CD14-positive monocyte (primary cell): ENCODE measurements around the gene ZDHHC11. TPM values are rescaled to one million over a fixed set of nuclear protein-coding genes. Genes with fewer than 3 reads are reported as not detected.
"Not testable (repeated sequence)": the region's sequence is repeated elsewhere in the genome, so short reads cannot be mapped to it uniquely, and the experiment has no call there.

ENCODE experiments used
- DNase-seq, 3 donors: peaks; one replicate each; pipeline ENCODE4 v3.0.0-alpha.2; 2011 to 2022
- H2AFZ ChIP-seq: 2 replicates; pipeline ENCODE4 v1.6.0; 2012; ENCODE audit warnings: mild to moderate bottlenecking, low read depth, low read length, inconsistent platforms; ENCODE audit not compliant: insufficient read depth, poor library complexity, severe bottlenecking
- H3K27ac ChIP-seq, 2 donors: 1 replicate in 1 of 2; 2 replicates in 1 of 2; pipeline ENCODE4 v1.5.1; 2012 to 2013; ENCODE audit warnings: low read length in 2 of 2, control low read depth in 1 of 2, inconsistent platforms in 1 of 2, low read depth in 1 of 2, mild to moderate bottlenecking in 1 of 2
- H3K27me3 ChIP-seq, 2 donors: one replicate each; pipeline versions ENCODE4 v1.6.0 to v1.6.1; 2011 to 2013; ENCODE audit warnings: low read length in 2 of 2; ENCODE audit not compliant: control insufficient read depth in 2 of 2, insufficient read depth in 2 of 2
- H3K36me3 ChIP-seq, 2 donors: replicated peaks in 1 of 2; 1 replicate in 1 of 2; 2 replicates in 1 of 2; pipeline versions ENCODE4 v1.5.1 to v1.6.1; 2012 to 2013; ENCODE audit warnings: low read length in 2 of 2, control low read depth in 1 of 2, inconsistent platforms in 1 of 2, mild to moderate bottlenecking in 1 of 2; ENCODE audit not compliant: insufficient read depth in 2 of 2, control insufficient read depth in 1 of 2
- H3K4me1 ChIP-seq, 2 donors: 1 replicate in 1 of 2; 2 replicates in 1 of 2; pipeline versions ENCODE4 v1.5.1 to v1.6.1; 2012 to 2013; ENCODE audit warnings: low read length in 2 of 2, control low read depth in 1 of 2, inconsistent platforms in 1 of 2, mild to moderate bottlenecking in 1 of 2, moderate library complexity in 1 of 2; ENCODE audit not compliant: insufficient read depth in 2 of 2, control insufficient read depth in 1 of 2
- H3K4me2 ChIP-seq: replicated peaks from 2 replicates; pipeline ENCODE3; 2012; ENCODE audit warnings: low read length, moderate library complexity, mild to moderate bottlenecking; ENCODE audit not compliant: poor library complexity, severe bottlenecking; ENCODE audit errors: extremely low read depth
- H3K4me3 ChIP-seq, 3 experiments: fragments of 200-600 bp in 1 of 3; sonication (generic) in 1 of 3; replicated peaks in 1 of 3; 1 replicate in 2 of 3; 2 replicates in 1 of 3; pipeline ENCODE4 v1.5.1; 2011 to 2013; ENCODE audit warnings: low read length in 3 of 3, mild to moderate bottlenecking in 3 of 3, control low read depth in 2 of 3, low read depth in 2 of 3, inconsistent platforms in 1 of 3, moderate library complexity in 1 of 3
- H3K79me2 ChIP-seq: 2 replicates; pipeline ENCODE4 v1.6.0; 2012; ENCODE audit warnings: mild to moderate bottlenecking, control low read depth, inconsistent platforms, low read length, moderate library complexity; ENCODE audit not compliant: insufficient read depth
- H3K9ac ChIP-seq: 2 replicates; pipeline ENCODE4 v1.6.0; 2017; ENCODE audit warnings: low read length, mild to moderate bottlenecking; ENCODE audit not compliant: insufficient read depth, poor library complexity, severe bottlenecking
- H3K9me3 ChIP-seq, 2 donors: replicated peaks in 1 of 2; 1 replicate in 1 of 2; 2 replicates in 1 of 2; pipeline versions ENCODE4 v1.5.1 to v1.6.1; 2012 to 2013; ENCODE audit warnings: low read length in 2 of 2, control low read depth in 1 of 2; ENCODE audit not compliant: control insufficient read depth in 1 of 2, insufficient read depth in 1 of 2
- H4K20me1 ChIP-seq: 2 replicates; pipeline ENCODE4 v1.6.0; 2012; ENCODE audit warnings: mild to moderate bottlenecking, low read length, control low read depth, moderate library complexity; ENCODE audit not compliant: insufficient read depth
- H3K27ac Mint-ChIP-seq, 7 donors: one replicate each; pipeline ENCODE4 v1.8.0; 2020; ENCODE audit warnings: mild to moderate bottlenecking in 7 of 7, mixed read lengths in 7 of 7, moderate library complexity in 6 of 7, inconsistent platforms in 2 of 7
- H3K27me3 Mint-ChIP-seq, 3 donors: one replicate each; pipeline ENCODE4 v1.8.0; 2021 to 2022; ENCODE audit warnings: low read depth in 3 of 3, mild to moderate bottlenecking in 3 of 3, mixed read lengths in 3 of 3, moderate library complexity in 3 of 3, inconsistent platforms in 1 of 3
- H3K36me3 Mint-ChIP-seq, 2 donors: one replicate each; pipeline ENCODE4 v1.8.0; 2020; ENCODE audit warnings: mixed read lengths in 2 of 2, inconsistent platforms in 1 of 2, mild to moderate bottlenecking in 1 of 2
- H3K4me1 Mint-ChIP-seq: one replicate; pipeline ENCODE4 v1.8.0; 2020; ENCODE audit warnings: mild to moderate bottlenecking, mixed read lengths
- H3K4me3 Mint-ChIP-seq, 2 donors: one replicate each; pipeline ENCODE4 v1.8.0; 2020; ENCODE audit warnings: mild to moderate bottlenecking in 2 of 2, mixed read lengths in 2 of 2, moderate library complexity in 1 of 2
- H3K9me3 Mint-ChIP-seq, 7 donors: one replicate each; pipeline ENCODE4 v1.8.0; 2020 to 2022; ENCODE audit warnings: mixed read lengths in 7 of 7, mild to moderate bottlenecking in 6 of 7, moderate library complexity in 6 of 7, inconsistent platforms in 2 of 7
- WGBS: methylation state at CpG from one replicate; pipeline ENCODE4 v1.1.5; 2013; ENCODE audit warnings: missing lambda C conversion rate; ENCODE audit not compliant: insufficient coverage; 5-methylcytosine and 5-hydroxymethylcytosine counted together
- intact Hi-C, 2 donors: fragments of 100-400 bp; cut with micrococcal nuclease; formaldehyde crosslinking; loops; one replicate each; pipeline versions ENCODE4 v1.15.0 to v1.15.1; 2023
- polyA plus RNA-seq, 3 donors: library from polyadenylated mRNA; depleted of rRNA in 1 of 3; unstranded in 2 of 3; stranded (reverse) in 1 of 3; fragments of 300-500 nt in 2 of 3; fragments of >200 nt in 1 of 3; fragmentation: Illumina TruSeq in 2 of 3; gene quantifications; 1 replicate in 2 of 3; 2 replicates in 1 of 3; pipeline ENCODE4 v1.2.3, GENCODE V29; 2012 to 2021
- TF ChIP-seq, protein P1 (sequence below): fragments of 200-600 bp; IDR thresholded peaks from one replicate; pipeline ENCODE4 v1.8.0; 2022; ENCODE audit warnings: antibody characterized with exemption, mild to moderate bottlenecking

ZDHHC11 gene
- polyA plus RNA-seq, 3 donors, result 1.8 TPM; not detected in 2

GRCh38 chr5:825544-825943, 25.2 kb downstream of the ZDHHC11 start:
- intact Hi-C loops, H3K9ac ChIP-seq, H3K4me1 ChIP-seq, H4K20me1 ChIP-seq, DNase-seq, H3K79me2 ChIP-seq, H3K27me3 Mint-ChIP-seq, H3K4me2 ChIP-seq, H3K36me3 Mint-ChIP-seq, H2AFZ ChIP-seq, H3K27ac Mint-ChIP-seq, H3K36me3 ChIP-seq, H3K27me3 ChIP-seq, H3K4me3 Mint-ChIP-seq, H3K9me3 Mint-ChIP-seq, H3K4me1 Mint-ChIP-seq, H3K9me3 ChIP-seq, H3K27ac ChIP-seq, H3K4me3 ChIP-seq: not testable (repeated sequence)
- no CpG with 5 or more reads among the region's 1 CpG for WGBS

GRCh38 chr5:821504-821903, 29.3 kb downstream of the ZDHHC11 start:
- Mint-ChIP-seq H3K27ac (no peak overlapping the region), H3K4me3 (no peak overlapping the region), H3K36me3 (no peaks in the 10 kb centered on the region), H3K9me3 (peaks cover 0 to 4% (median under 1%) of the 10 kb centered on the region in 7 donors), H3K4me1 (no peaks in the 10 kb centered on the region), H3K27me3 (peaks cover 0 to 10% (median 2%) of the 10 kb centered on the region in 3 donors)
- no peaks in the 10 kb centered on the region for H3K79me2 ChIP-seq
- H3K4me1 ChIP-seq, result no peaks in the 10 kb centered on the region
- H2AFZ ChIP-seq, result no peak overlapping the region
- no peaks in the 10 kb centered on the region for H3K36me3 ChIP-seq
- no peak overlapping the region for H3K4me3 ChIP-seq
- H3K4me2 ChIP-seq, result no peak overlapping the region
- H3K9me3 ChIP-seq, result no peaks in the 10 kb centered on the region
- 92% methylated on average over 4 of the region's 8 CpGs for WGBS
- no peak overlapping the region for H3K27ac ChIP-seq
- no peaks in the 10 kb centered on the region for H3K27me3 ChIP-seq
- intact Hi-C loops, result no loop called here
- no peak for DNase-seq
- no peak overlapping the region for H3K9ac ChIP-seq
- TF ChIP-seq, protein P1, sequence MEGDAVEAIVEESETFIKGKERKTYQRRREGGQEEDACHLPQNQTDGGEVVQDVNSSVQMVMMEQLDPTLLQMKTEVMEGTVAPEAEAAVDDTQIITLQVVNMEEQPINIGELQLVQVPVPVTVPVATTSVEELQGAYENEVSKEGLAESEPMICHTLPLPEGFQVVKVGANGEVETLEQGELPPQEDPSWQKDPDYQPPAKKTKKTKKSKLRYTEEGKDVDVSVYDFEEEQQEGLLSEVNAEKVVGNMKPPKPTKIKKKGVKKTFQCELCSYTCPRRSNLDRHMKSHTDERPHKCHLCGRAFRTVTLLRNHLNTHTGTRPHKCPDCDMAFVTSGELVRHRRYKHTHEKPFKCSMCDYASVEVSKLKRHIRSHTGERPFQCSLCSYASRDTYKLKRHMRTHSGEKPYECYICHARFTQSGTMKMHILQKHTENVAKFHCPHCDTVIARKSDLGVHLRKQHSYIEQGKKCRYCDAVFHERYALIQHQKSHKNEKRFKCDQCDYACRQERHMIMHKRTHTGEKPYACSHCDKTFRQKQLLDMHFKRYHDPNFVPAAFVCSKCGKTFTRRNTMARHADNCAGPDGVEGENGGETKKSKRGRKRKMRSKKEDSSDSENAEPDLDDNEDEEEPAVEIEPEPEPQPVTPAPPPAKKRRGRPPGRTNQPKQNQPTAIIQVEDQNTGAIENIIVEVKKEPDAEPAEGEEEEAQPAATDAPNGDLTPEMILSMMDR, result no peak
- no peaks in the 10 kb centered on the region for H4K20me1 ChIP-seq
